Smooth muscle cell (in vitro differentiated cells): ENCODE results near the gene SLC25A21. TPM values are rescaled to one million over a fixed set of nuclear protein-coding genes. Genes with fewer than 3 reads are reported as not detected.

ENCODE experiments used
- DNase-seq: peaks from one replicate; lab custom pipeline; 2025; ENCODE audit not compliant: unreplicated experiment; lab: John Stamatoyannopoulos, UW
- H2AFZ ChIP-seq: fragments of 200-600 bp; sonication (generic); 2 replicates; pipeline ENCODE4 v1.6.0; 2016; ENCODE audit warnings: antibody characterized with exemption, low read depth, mild to moderate bottlenecking
- H3F3A ChIP-seq: fragments of 200-600 bp; sonication (generic); 2 replicates; pipeline ENCODE4 v1.6.0; 2017; ENCODE audit warnings: antibody characterized with exemption, low read depth
- H3K27ac ChIP-seq: fragments of 200-600 bp; sonication (generic); 2 replicates; pipeline ENCODE4 v1.5.1; 2016; ENCODE audit warnings: low read depth, mild to moderate bottlenecking
- H3K27me3 ChIP-seq: fragments of 200-600 bp; sonication (generic); 2 replicates; pipeline ENCODE4 v1.6.1; 2016; ENCODE audit warnings: low read depth, mild to moderate bottlenecking
- H3K36me3 ChIP-seq: fragments of 200-600 bp; sonication (generic); 2 replicates; pipeline ENCODE4 v1.5.1; 2016; ENCODE audit warnings: low read depth
- H3K4me1 ChIP-seq: fragments of 200-600 bp; sonication (generic); 2 replicates; pipeline ENCODE4 v1.5.1; 2016; ENCODE audit warnings: low read depth
- H3K4me2 ChIP-seq: fragments of 200-600 bp; sonication (generic); 2 replicates; pipeline ENCODE4 v1.6.0; 2016; ENCODE audit warnings: mild to moderate bottlenecking
- H3K4me3 ChIP-seq: fragments of 200-600 bp; sonication (generic); 2 replicates; pipeline ENCODE4 v1.5.1; 2016; ENCODE audit warnings: mild to moderate bottlenecking
- H3K79me2 ChIP-seq: fragments of 200-600 bp; sonication (generic); 2 replicates; pipeline ENCODE4 v1.6.0; 2016; ENCODE audit warnings: low read depth, mild to moderate bottlenecking
- H3K9ac ChIP-seq: fragments of 200-600 bp; sonication (generic); 2 replicates; pipeline ENCODE4 v1.6.0; 2016; ENCODE audit warnings: low read depth
- H3K9me3 ChIP-seq: fragments of 200-600 bp; sonication (generic); replicated peaks from 2 replicates; pipeline ENCODE4 v1.5.1; 2016; ENCODE audit warnings: low read depth
- H4K20me1 ChIP-seq: fragments of 200-600 bp; sonication (generic); 2 replicates; pipeline ENCODE4 v1.6.0; 2016; ENCODE audit warnings: low read depth
- CTCF ChIP-seq: fragments of 200-600 bp; sonication (generic); IDR thresholded peaks from 2 replicates; pipeline ENCODE4 v1.5.1; 2017; ENCODE audit warnings: borderline replicate concordance, mild to moderate bottlenecking, antibody characterized with exemption; ENCODE audit not compliant: insufficient read depth, poor library complexity, severe bottlenecking
- WGBS: methylation state at CpG from one replicate; pipeline ENCODE4 v1.1.7; 2016; ENCODE audit warnings: low lambda C conversion rate; 5-methylcytosine and 5-hydroxymethylcytosine counted together
- polyA plus RNA-seq: library from polyadenylated mRNA; unstranded; fragments of >200 nt; fragmentation: Nextera tagmentation; extraction: Ambion mirVana; gene quantifications from 2 replicates; pipeline ENCODE4 v1.2.1, GENCODE V29; 2016
- total RNA-seq: library from RNA; depleted of rRNA; stranded (reverse); fragments of >200 nt; gene quantifications from 2 replicates; pipeline ENCODE4 v1.2.3, GENCODE V29; 2014

Gene SLC25A21
- total and polyA plus RNA-seq, 2 experiments from 2014 or later = 1.1 TPM; not detected in 1

- Histone ChIP-seq H3K4me3 (no peak overlapping the region), H3K27me3 (peaks cover 4% of the 10 kb centered on the region), H3K9ac (no peak overlapping the region), H3K4me1 (no peaks in the 10 kb centered on the region), H3K9me3 (no peaks in the 10 kb centered on the region), H3K4me2 (no peak overlapping the region), H3F3A (no peaks in the 10 kb centered on the region), H3K27ac (no peak overlapping the region), H2AFZ (no peak overlapping the region), H3K36me3 (no peaks in the 10 kb centered on the region), H3K79me2 (no peaks in the 10 kb centered on the region), H4K20me1 (no peaks in the 10 kb centered on the region)
- no peak for TF ChIP-seq CTCF
- WGBS = 65% methylated on average over 2 of the region's 2 CpGs
- no peak for DNase-seq
Measured at GRCh38 chr14:36884049-36884448, 288.4 kb downstream of the SLC25A21 start.

- Histone ChIP-seq H3K27me3 (no peaks in the 10 kb centered on the region), H3K9me3 (no peaks in the 10 kb centered on the region), H3K27ac (no peak overlapping the region), H3F3A (no peaks in the 10 kb centered on the region), H3K4me2 (no peak overlapping the region), H2AFZ (no peak overlapping the region), H3K9ac (no peak overlapping the region), H3K36me3 (no peaks in the 10 kb centered on the region), H4K20me1 (no peaks in the 10 kb centered on the region), H3K79me2 (no peaks in the 10 kb centered on the region), H3K4me1 (no peaks in the 10 kb centered on the region), H3K4me3 (no peak overlapping the region)
- DNase-seq = no peak
- TF ChIP-seq CTCF = no peak
- 73% methylated on average over 3 of the region's 3 CpGs for WGBS
Measured at GRCh38 chr14:36880276-36880675, 292.1 kb downstream of the SLC25A21 start.

GRCh38 chr14:36879558-36879957 lies 292.8 kb downstream of the SLC25A21 start:
- WGBS = 65% methylated on average over 2 of the region's 2 CpGs
- Histone ChIP-seq H3K4me1 (no peaks in the 10 kb centered on the region), H3K4me2 (no peak overlapping the region)

More at GRCh38 chr14:36879558-36879957, 292.8 kb downstream of the SLC25A21 start:
- Histone ChIP-seq H4K20me1 (no peaks in the 10 kb centered on the region), H3K27me3 (no peaks in the 10 kb centered on the region), H3K27ac (no peak overlapping the region), H2AFZ (no peak overlapping the region), H3K9ac (no peak overlapping the region), H3K36me3 (no peaks in the 10 kb centered on the region), H3F3A (no peaks in the 10 kb centered on the region), H3K9me3 (no peaks in the 10 kb centered on the region), H3K79me2 (no peaks in the 10 kb centered on the region), H3K4me3 (no peak overlapping the region)
- DNase-seq = no peak
- TF ChIP-seq CTCF = no peak
